HEK293T (cell line): ENCODE data around the gene CTDSPL.
A peak's percentile ranks its signal among the peaks of the same experiment; 100 is the strongest.

ENCODE experiments used
- CTCF ChIA-PET: fragments of 350-600 bp; formaldehyde crosslinking; extraction: SDS; loops from one replicate; lab custom pipeline; 2021; ENCODE audit warnings: antibody characterized with exemption, inconsistent platforms; lab: Yijun Ruan, JAX
- POLR2A ChIA-PET: fragments of 350-600 bp; formaldehyde crosslinking; extraction: SDS; loops from one replicate; lab custom pipeline; 2020; ENCODE audit warnings: antibody characterized with exemption, inconsistent platforms; lab: Yijun Ruan, JAX
- DNase-seq: peaks from one replicate; pipeline ENCODE4 v3.0.0; 2012; ENCODE audit warnings: mixed read lengths; ENCODE audit errors: extremely low spot score
- ARNT ChIP-seq: fragments of 450-650 bp; IDR thresholded peaks from 2 replicates; pipeline ENCODE4 v1.6.1; 2017; ENCODE audit warnings: mild to moderate bottlenecking
- BHLHE40 ChIP-seq: fragments of 450-650 bp; IDR thresholded peaks from 2 replicates; pipeline ENCODE4 v1.6.1; 2016; ENCODE audit warnings: mild to moderate bottlenecking, moderate library complexity, borderline replicate concordance
- CTBP1 ChIP-seq: fragments of 450-650 bp; IDR thresholded peaks from 2 replicates; pipeline ENCODE4 v1.6.1; 2016; ENCODE audit warnings: borderline replicate concordance
- ELF4 ChIP-seq: fragments of 450-650 bp; IDR thresholded peaks from 2 replicates; pipeline ENCODE4 v1.6.1; 2017; ENCODE audit warnings: antibody characterized with exemption
- FOXA1 ChIP-seq: fragments of 450-650 bp; IDR thresholded peaks from 2 replicates; pipeline ENCODE4 v1.6.1; 2016; ENCODE audit warnings: mild to moderate bottlenecking
- FOXK2 ChIP-seq: fragments of 450-650 bp; IDR thresholded peaks from 2 replicates; pipeline ENCODE4 v1.6.1; 2016; ENCODE audit warnings: mild to moderate bottlenecking
- FOXM1 ChIP-seq: fragments of 450-650 bp; IDR thresholded peaks from 2 replicates; pipeline ENCODE4 v1.6.1; 2017; ENCODE audit warnings: mild to moderate bottlenecking, borderline replicate concordance
- HDGF ChIP-seq: fragments of 450-650 bp; IDR thresholded peaks from 2 replicates; pipeline ENCODE4 v1.6.1; 2017; ENCODE audit warnings: antibody characterized with exemption, borderline replicate concordance
- L3MBTL2 ChIP-seq: fragments of 450-650 bp; conservative IDR thresholded peaks from 2 replicates; pipeline ENCODE4 v1.6.1; 2016; ENCODE audit warnings: mild to moderate bottlenecking
- LEF1 ChIP-seq: fragments of 450-650 bp; IDR thresholded peaks from 2 replicates; pipeline ENCODE4 v1.6.1; 2017; ENCODE audit warnings: mild to moderate bottlenecking, borderline replicate concordance
- NFRKB ChIP-seq: fragments of 450-650 bp; IDR thresholded peaks from 2 replicates; pipeline ENCODE4 v1.6.1; 2016; ENCODE audit warnings: mild to moderate bottlenecking, moderate library complexity
- PKNOX1 ChIP-seq: fragments of 450-650 bp; IDR thresholded peaks from 2 replicates; pipeline ENCODE4 v1.6.1; 2016
- SP1 ChIP-seq: fragments of 450-650 bp; IDR thresholded peaks from 2 replicates; pipeline ENCODE4 v1.6.1; 2017
- SUZ12 ChIP-seq: fragments of 450-650 bp; IDR thresholded peaks from 2 replicates; pipeline ENCODE4 v1.6.1; 2016; ENCODE audit warnings: mild to moderate bottlenecking
- TARDBP ChIP-seq: fragments of 450-650 bp; IDR thresholded peaks from 2 replicates; pipeline ENCODE4 v1.6.1; 2016
- ZNF384 ChIP-seq: fragments of 450-650 bp; IDR thresholded peaks from 2 replicates; pipeline ENCODE4 v1.6.1; 2016

CTDSPL gene

GRCh38 chr3:38003817-38004414 is 142.2 kb downstream of the CTDSPL start:
- TF ChIP-seq NFRKB = no peak
- TF ChIP-seq SUZ12 = no peak
- no peak for TF ChIP-seq L3MBTL2
- TF ChIP-seq ELF4 = no peak
- TF ChIP-seq FOXM1 = no peak
- no peak for TF ChIP-seq ZNF384
- no peak for TF ChIP-seq SP1
- TF ChIP-seq FOXK2 = no peak
- no peak for TF ChIP-seq HDGF
- no peak for TF ChIP-seq CTBP1
- no peak for TF ChIP-seq PKNOX1
- no peak for TF ChIP-seq FOXA1
- no peak for TF ChIP-seq TARDBP
- TF ChIP-seq ARNT = no peak
- no peak for TF ChIP-seq BHLHE40
- TF ChIP-seq LEF1 = no peak
- POLR2A ChIA-PET = no interaction called here
- CTCF ChIA-PET = interaction anchor here (0.6 to 1.2 kb wide), 7 partner anchors 16 to 395 kb away, joined by 3 to 6 read pairs (median 3); no protein-coding TSS in a partner anchor
- DNase-seq = no peak

- POLR2A ChIA-PET = no interaction called here
- DNase-seq = peak; percentile 62
- CTCF ChIA-PET = interaction anchor here (1.2 kb wide), 1 partner anchor 149 kb away, joined by 6 read pairs; no protein-coding TSS in a partner anchor
- TF ChIP-seq CTBP1 (no peak), TARDBP (no peak), NFRKB (no peak), FOXA1 (no peak), FOXK2 (no peak), LEF1 (no peak), ELF4 (no peak), SUZ12 (no peak), BHLHE40 (no peak), PKNOX1 (no peak), FOXM1 (no peak), ZNF384 (no peak), SP1 (no peak), ARNT (no peak), HDGF (no peak), L3MBTL2 (no peak)
Measured at GRCh38 chr3:38004415-38005075, 142.9 kb downstream of the CTDSPL start.

- DNase-seq = no peak
- ChIA-PET POLR2A (no interaction called here), CTCF (no interaction called here)
- TF ChIP-seq PKNOX1 (no peak), L3MBTL2 (no peak), ZNF384 (no peak), FOXA1 (no peak), FOXK2 (no peak), SP1 (no peak), HDGF (no peak), SUZ12 (no peak), ARNT (no peak), TARDBP (no peak), NFRKB (no peak), FOXM1 (no peak), BHLHE40 (no peak), LEF1 (no peak), ELF4 (no peak), CTBP1 (no peak)
Measured at GRCh38 chr3:38005076-38006020, 143.7 kb downstream of the CTDSPL start.

- no peak for DNase-seq
- ChIA-PET CTCF (no interaction called here), POLR2A (no interaction called here)
- TF ChIP-seq FOXM1 = no peak
Measured at GRCh38 chr3:38006031-38006430, 144.4 kb downstream of the CTDSPL start.

GRCh38 chr3:38006445-38006995 is 144.8 kb downstream of the CTDSPL start:
- DNase-seq = no peak
- TF ChIP-seq ARNT (no peak), PKNOX1 (no peak)
- POLR2A ChIA-PET = no interaction called here
- CTCF ChIA-PET = interaction anchor here (0.5 kb wide), 1 partner anchor 39 kb away, joined by 3 read pairs; no protein-coding TSS in a partner anchor
